Memory B cell (primary cell): ENCODE data around the gene NXN.
"Not testable (repeated sequence)": the region's sequence is repeated elsewhere in the genome, so short reads cannot be mapped to it uniquely, and the experiment has no call there.

ENCODE experiments used
- ATAC-seq: fragments of 150-1000 bp; cut with Tn5 transposase; 2 replicates; pipeline ENCODE4 v1.10.0; 2021; ENCODE audit warnings: low read depth, mild to moderate bottlenecking, moderate library complexity
- DNase-seq, 2 donors: peaks; one replicate each; pipeline ENCODE4 v3.0.0; 2022; ENCODE audit warnings: low spot score in 2 of 2
- H3K27ac Mint-ChIP-seq: one replicate; pipeline ENCODE4 v1.8.0; 2022; ENCODE audit warnings: mild to moderate bottlenecking, moderate library complexity, mixed read lengths
- H3K27me3 Mint-ChIP-seq: one replicate; pipeline ENCODE4 v1.8.0; 2022; ENCODE audit warnings: mixed read lengths
- H3K36me3 Mint-ChIP-seq: one replicate; pipeline ENCODE4 v1.8.0; 2022; ENCODE audit warnings: mild to moderate bottlenecking, mixed read lengths
- H3K4me1 Mint-ChIP-seq: one replicate; pipeline ENCODE4 v1.8.0; 2022; ENCODE audit warnings: mixed read lengths
- H3K4me3 Mint-ChIP-seq: one replicate; pipeline ENCODE4 v1.8.0; 2022; ENCODE audit warnings: mild to moderate bottlenecking, moderate library complexity, mixed read lengths
- H3K9me3 Mint-ChIP-seq: one replicate; pipeline ENCODE4 v1.8.0; 2022; ENCODE audit warnings: mixed read lengths

The NXN gene

DNA sequence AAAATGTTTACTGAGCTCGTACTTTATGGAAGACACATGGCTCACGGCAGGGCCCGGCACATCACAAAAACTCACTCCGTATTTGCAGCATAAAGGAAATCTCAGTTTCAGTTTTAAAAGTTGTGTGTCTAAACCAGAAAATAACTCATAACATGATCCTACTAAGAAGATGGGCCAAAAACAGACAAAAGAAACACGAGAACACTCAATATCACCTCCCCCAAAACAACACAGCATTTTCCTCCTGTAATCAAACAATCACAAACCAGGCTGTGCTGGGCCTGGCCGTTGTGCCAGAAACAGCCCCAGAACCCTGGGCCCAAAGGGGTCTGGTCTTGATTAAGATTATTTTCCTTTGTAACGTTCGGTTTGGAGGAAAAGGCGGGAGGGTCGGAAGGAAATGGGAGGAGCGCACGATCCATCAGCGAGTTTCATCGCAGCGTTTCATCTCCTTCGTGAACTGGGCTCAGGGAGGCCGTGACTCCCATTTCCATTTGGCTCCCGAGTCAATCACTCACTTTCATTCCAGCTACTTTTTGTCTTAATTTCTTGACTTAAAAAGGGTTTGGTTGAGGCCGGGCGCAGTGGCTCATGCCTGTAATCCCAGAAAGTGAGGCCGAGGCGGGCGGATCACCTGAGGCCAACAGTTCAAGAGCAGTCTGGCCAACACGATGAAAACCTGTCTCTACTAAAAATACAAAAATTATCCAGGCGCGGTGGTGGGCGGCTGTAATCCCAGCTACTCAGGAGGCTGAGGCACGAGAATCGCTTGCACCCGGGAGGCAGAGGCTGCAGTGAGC lies 61.4 kb downstream of the NXN start:
- ATAC-seq (no peak), DNase-seq (no peak)
- H3K4me1 Mint-ChIP-seq, result no peaks in the 10 kb centered on the region
- no peaks in the 10 kb centered on the region for H3K36me3 Mint-ChIP-seq
- no peak overlapping the region for H3K27ac Mint-ChIP-seq
- H3K9me3 Mint-ChIP-seq, result no peaks in the 10 kb centered on the region
- peaks cover 17% of the 10 kb centered on the region for H3K27me3 Mint-ChIP-seq
- H3K4me3 Mint-ChIP-seq, result no peak overlapping the region

DNA sequence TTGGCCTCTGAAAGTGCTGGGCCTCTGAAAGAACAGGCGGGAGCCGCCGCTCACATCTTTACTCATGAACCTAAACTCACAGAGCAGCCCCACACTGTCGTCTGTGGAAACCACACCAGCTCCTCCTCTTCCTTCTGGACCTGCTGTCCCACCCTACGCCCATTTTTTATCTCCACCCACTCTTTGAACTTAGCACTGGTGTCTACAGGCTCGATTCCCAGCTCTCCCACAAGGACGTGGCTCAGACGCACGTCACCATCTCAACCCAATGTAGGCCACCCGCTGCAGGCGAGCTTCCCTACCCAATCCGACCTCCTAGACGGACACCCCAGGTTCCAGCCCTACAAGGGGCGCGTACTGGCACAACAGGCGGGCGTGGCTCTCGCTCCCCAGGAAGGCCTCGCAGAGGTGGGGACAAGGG lies 62.2 kb downstream of the NXN start:
- Mint-ChIP-seq H3K4me1 (no peaks in the 10 kb centered on the region), H3K9me3 (no peaks in the 10 kb centered on the region), H3K27ac (no peak overlapping the region), H3K36me3 (no peaks in the 10 kb centered on the region), H3K27me3 (peaks cover 15% of the 10 kb centered on the region), H3K4me3 (no peak overlapping the region)
- no peak for DNase-seq
- ATAC-seq, result no peak

DNA sequence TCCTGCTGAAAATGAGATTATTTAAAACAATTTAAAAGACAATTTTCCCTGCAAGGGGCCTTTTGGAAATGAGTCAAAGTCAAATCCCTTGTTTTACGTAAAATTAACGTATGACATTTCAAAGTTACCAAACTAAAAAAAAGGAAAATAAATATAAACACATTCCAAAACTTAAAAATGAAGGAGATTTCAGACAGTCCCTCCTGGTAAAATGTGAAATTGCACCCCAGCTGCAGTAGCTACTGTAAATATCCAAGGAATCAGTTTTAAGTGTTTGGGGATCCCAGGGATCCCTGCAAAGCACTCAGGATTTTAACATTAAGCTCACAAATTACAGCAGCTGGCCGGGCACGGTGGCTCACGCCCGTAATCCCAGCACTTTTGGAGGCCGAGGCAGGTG lies 63.3 kb downstream of the NXN start:
- Mint-ChIP-seq H3K27me3 (peaks cover 12% of the 10 kb centered on the region), H3K27ac (no peak overlapping the region), H3K4me3 (no peak overlapping the region), H3K4me1 (no peaks in the 10 kb centered on the region), H3K36me3 (no peaks in the 10 kb centered on the region), H3K9me3 (no peaks in the 10 kb centered on the region)
- ATAC-seq, result no peak
- DNase-seq, result no peak

- ATAC-seq (peak; percentile 49), DNase-seq (no peak)
- H3K27me3 Mint-ChIP-seq, result peaks cover 11% of the 10 kb centered on the region
- no peak overlapping the region for H3K27ac Mint-ChIP-seq
- no peaks in the 10 kb centered on the region for H3K36me3 Mint-ChIP-seq
- H3K9me3 Mint-ChIP-seq, result no peaks in the 10 kb centered on the region
- no peak overlapping the region for H3K4me3 Mint-ChIP-seq
- H3K4me1 Mint-ChIP-seq, result no peaks in the 10 kb centered on the region
Measured at GRCh38 chr17:915538-916201, 63.9 kb downstream of the NXN start.

- Mint-ChIP-seq H3K36me3 (no peaks in the 10 kb centered on the region), H3K9me3 (no peaks in the 10 kb centered on the region), H3K27me3 (peaks cover 8% of the 10 kb centered on the region), H3K27ac (no peak overlapping the region), H3K4me1 (no peaks in the 10 kb centered on the region), H3K4me3 (no peak overlapping the region)
- ATAC-seq (no peak), DNase-seq (no peak)
Measured at GRCh38 chr17:914561-914960, 65.0 kb downstream of the NXN start.

- Mint-ChIP-seq H3K27ac (no peak overlapping the region), H3K9me3 (no peaks in the 10 kb centered on the region), H3K4me1 (no peaks in the 10 kb centered on the region), H3K27me3 (peaks cover 8% of the 10 kb centered on the region), H3K36me3 (no peaks in the 10 kb centered on the region), H3K4me3 (no peak overlapping the region)
- DNase-seq, result no peak
- ATAC-seq, result no peak
Measured at GRCh38 chr17:913207-913606, 66.4 kb downstream of the NXN start.

GRCh38 chr17:909642-910323 lies 69.8 kb downstream of the NXN start:
- H3K9me3 Mint-ChIP-seq, result no peaks in the 10 kb centered on the region
- no peaks in the 10 kb centered on the region for H3K4me1 Mint-ChIP-seq
- H3K27ac Mint-ChIP-seq, result no peak overlapping the region
- DNase-seq, result no peak
- H3K4me3 Mint-ChIP-seq, result no peak overlapping the region
- ATAC-seq, result no peak
- no peaks in the 10 kb centered on the region for H3K36me3 Mint-ChIP-seq
- peaks cover 12% of the 10 kb centered on the region for H3K27me3 Mint-ChIP-seq

- peaks cover 12% of the 10 kb centered on the region for H3K27me3 Mint-ChIP-seq
- no peak overlapping the region for H3K27ac Mint-ChIP-seq
- H3K4me1 Mint-ChIP-seq, result no peaks in the 10 kb centered on the region
- no peak for DNase-seq
- no peak for ATAC-seq
- no peak overlapping the region for H3K4me3 Mint-ChIP-seq
- H3K9me3 Mint-ChIP-seq, result no peaks in the 10 kb centered on the region
- no peaks in the 10 kb centered on the region for H3K36me3 Mint-ChIP-seq
Measured at GRCh38 chr17:907725-908124, 71.9 kb downstream of the NXN start.

DNA sequence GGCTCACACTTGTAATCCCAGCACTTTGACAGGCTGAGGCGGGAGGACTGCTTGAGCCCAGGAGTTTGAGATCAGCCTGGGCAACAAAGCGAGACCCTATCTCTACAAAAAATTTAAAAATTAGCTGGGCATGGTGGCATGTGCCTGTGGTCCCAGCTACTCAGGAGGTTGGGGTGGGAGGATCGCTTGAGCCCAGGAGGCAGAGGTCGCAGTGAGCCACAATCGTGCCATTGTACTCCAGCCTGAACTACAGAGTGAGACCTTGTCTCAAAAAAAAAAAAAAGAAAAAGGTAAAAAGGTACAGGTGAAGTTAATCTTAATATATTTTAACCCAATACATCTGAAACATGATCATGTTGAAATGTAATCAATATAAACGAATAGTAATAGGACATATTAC lies 73.9 kb downstream of the NXN start:
- DNase-seq, H3K9me3 Mint-ChIP-seq, H3K36me3 Mint-ChIP-seq, ATAC-seq, H3K27ac Mint-ChIP-seq, H3K4me3 Mint-ChIP-seq, H3K4me1 Mint-ChIP-seq: not testable (repeated sequence)
- H3K27me3 Mint-ChIP-seq, result peaks cover 16% of the 10 kb centered on the region

DNA sequence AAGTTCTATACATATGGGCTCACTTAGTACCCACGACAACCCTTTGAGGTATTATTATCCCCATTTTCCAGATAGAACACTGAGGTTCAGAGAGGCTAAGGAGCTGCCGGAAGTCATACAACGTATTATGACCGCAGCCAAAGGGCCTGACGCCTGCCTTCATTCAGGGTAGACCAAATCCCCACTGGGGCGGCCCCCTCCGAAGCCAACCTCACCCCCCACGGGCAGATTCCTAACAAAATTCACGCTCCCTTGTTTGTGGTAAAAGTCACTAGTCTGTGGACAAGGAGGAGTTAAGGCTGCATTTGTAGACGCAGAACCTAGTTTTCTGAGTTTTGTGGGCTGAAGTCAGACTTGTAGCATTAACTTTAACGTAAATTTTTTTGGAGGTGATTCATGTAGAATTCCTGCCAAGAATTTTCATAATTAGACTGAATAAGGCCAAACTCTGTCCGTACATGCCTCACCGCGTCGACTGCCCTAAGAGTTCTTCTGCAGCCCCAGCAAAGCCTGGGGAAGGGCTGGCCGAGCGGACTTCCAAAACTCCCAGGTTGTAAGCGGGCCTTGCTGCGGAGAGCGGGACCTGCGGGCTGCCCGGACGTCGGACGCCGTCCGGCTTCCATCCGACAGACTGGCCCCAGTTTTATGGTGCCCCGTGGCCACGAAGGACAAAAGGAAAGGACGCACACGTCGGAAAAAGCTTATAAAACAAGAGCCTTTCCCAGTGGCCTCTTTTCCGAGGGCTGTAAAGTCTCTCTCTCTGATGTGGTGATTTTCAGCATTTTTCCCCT lies 75.7 kb downstream of the NXN start:
- H3K4me1 Mint-ChIP-seq, result no peaks in the 10 kb centered on the region
- DNase-seq (no peak), ATAC-seq (no peak)
- H3K4me3 Mint-ChIP-seq, result no peak overlapping the region
- no peaks in the 10 kb centered on the region for H3K36me3 Mint-ChIP-seq
- peaks cover 18% of the 10 kb centered on the region for H3K27me3 Mint-ChIP-seq
- no peak overlapping the region for H3K27ac Mint-ChIP-seq
- no peaks in the 10 kb centered on the region for H3K9me3 Mint-ChIP-seq

DNA sequence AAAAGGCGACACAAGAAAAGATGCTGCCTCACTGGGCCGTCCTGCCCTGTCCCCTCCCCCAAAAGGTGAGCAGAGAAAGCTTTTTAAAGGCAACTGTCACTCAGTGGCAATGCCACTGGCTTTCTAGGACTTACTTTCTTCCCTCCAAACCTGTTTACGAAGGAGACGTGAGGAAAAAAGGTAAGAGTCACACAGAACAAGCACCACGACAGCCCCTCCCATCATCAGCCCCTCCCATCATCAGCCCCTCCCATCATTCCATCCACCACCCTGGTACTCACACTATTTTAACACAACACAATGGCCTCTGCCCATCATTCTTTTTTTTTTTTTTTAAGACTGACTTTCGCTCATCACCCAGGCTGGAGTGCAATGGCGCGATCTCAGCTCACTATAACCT lies 77.1 kb downstream of the NXN start:
- Mint-ChIP-seq H3K9me3 (no peaks in the 10 kb centered on the region), H3K27me3 (peaks cover 18% of the 10 kb centered on the region), H3K4me1 (no peaks in the 10 kb centered on the region), H3K36me3 (no peaks in the 10 kb centered on the region), H3K27ac (no peak overlapping the region), H3K4me3 (no peak overlapping the region)
- DNase-seq (no peak), ATAC-seq (no peak)

DNA sequence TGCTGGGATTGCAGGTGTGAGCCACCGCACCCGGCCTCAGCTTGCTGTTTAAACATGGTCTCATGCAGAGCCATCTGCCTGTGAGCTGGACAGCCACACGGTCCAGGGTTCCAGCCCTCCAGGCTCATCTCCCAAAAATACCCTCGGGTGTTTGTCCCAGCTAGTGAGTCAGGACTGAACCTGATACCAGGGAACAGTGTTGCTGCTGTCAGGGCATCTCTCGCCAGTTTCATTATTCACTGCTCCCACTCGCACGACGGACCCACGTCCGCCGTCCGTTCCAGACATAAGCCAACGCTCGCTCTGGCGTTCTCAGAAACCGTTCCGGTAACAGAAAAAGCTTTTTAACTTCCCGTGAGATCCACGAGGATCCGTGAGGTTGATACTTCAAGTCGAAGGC lies 77.6 kb downstream of the NXN start:
- no peak for DNase-seq
- Mint-ChIP-seq H3K9me3 (no peaks in the 10 kb centered on the region), H3K4me3 (no peak overlapping the region), H3K4me1 (no peaks in the 10 kb centered on the region), H3K36me3 (no peaks in the 10 kb centered on the region), H3K27me3 (peaks cover 18% of the 10 kb centered on the region), H3K27ac (no peak overlapping the region)
- no peak for ATAC-seq

GRCh38 chr17:901191-901950 lies 78.2 kb downstream of the NXN start:
- peaks cover 20% of the 10 kb centered on the region for H3K27me3 Mint-ChIP-seq
- no peaks in the 10 kb centered on the region for H3K4me1 Mint-ChIP-seq

More at GRCh38 chr17:901191-901950, 78.2 kb downstream of the NXN start:
- Mint-ChIP-seq H3K36me3 (no peaks in the 10 kb centered on the region), H3K9me3 (no peaks in the 10 kb centered on the region), H3K27ac (no peak overlapping the region), H3K4me3 (no peak overlapping the region)
- ATAC-seq (no peak), DNase-seq (no peak)
